PC-3 (cell line): Measurements from ENCODE around the gene TMEM256.

Source experiments
- EZH2 ChIP-seq: fragments of 300-600 bp; sonication (generic); IDR thresholded peaks from one replicate; pipeline ENCODE4 v1.6.1; 2017; ENCODE audit warnings: antibody characterized with exemption, mild to moderate bottlenecking, low read length; ENCODE audit not compliant: unreplicated experiment
- EZH2phosphoT487 ChIP-seq: fragments of 300-600 bp; sonication (generic); IDR thresholded peaks from 2 replicates; pipeline ENCODE4 v1.6.1; 2018; ENCODE audit warnings: mild to moderate bottlenecking, antibody characterized with exemption, low read length, borderline replicate concordance
- TF ChIP-seq, protein P1 (sequence below): fragments of 300-600 bp; sonication (generic); conservative IDR thresholded peaks from 2 replicates; pipeline ENCODE4 v1.5.1; 2017; ENCODE audit warnings: antibody characterized with exemption, low read depth, mild to moderate bottlenecking, low read length

DNA sequence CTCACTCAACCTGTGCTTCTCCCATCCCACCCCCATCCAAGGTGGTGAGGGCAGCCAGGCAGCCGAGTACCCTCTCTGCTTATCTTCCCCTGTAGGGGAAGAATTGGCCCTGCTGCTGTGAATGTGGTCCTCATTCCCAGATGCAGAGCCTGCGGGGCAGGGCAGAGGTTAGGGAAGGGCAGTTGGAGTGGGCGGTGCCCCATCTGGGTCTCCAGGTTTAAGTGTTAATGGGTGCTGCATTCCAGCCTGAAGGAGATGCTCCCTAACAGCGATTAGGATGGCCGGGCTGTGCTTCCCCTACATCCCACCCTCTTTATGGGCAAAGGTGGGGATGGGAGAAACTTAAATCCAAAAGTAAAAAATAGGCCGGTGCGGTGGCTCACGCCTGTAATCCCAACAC lies 36.8 kb downstream of the TMEM256 start:
- TF ChIP-seq, protein P1, sequence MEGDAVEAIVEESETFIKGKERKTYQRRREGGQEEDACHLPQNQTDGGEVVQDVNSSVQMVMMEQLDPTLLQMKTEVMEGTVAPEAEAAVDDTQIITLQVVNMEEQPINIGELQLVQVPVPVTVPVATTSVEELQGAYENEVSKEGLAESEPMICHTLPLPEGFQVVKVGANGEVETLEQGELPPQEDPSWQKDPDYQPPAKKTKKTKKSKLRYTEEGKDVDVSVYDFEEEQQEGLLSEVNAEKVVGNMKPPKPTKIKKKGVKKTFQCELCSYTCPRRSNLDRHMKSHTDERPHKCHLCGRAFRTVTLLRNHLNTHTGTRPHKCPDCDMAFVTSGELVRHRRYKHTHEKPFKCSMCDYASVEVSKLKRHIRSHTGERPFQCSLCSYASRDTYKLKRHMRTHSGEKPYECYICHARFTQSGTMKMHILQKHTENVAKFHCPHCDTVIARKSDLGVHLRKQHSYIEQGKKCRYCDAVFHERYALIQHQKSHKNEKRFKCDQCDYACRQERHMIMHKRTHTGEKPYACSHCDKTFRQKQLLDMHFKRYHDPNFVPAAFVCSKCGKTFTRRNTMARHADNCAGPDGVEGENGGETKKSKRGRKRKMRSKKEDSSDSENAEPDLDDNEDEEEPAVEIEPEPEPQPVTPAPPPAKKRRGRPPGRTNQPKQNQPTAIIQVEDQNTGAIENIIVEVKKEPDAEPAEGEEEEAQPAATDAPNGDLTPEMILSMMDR = no peak
- TF ChIP-seq EZH2 = no peak
- no peak for TF ChIP-seq EZH2phosphoT487
